ENCODE results near the gene SLC25A34.

Gene SLC25A34

DNA sequence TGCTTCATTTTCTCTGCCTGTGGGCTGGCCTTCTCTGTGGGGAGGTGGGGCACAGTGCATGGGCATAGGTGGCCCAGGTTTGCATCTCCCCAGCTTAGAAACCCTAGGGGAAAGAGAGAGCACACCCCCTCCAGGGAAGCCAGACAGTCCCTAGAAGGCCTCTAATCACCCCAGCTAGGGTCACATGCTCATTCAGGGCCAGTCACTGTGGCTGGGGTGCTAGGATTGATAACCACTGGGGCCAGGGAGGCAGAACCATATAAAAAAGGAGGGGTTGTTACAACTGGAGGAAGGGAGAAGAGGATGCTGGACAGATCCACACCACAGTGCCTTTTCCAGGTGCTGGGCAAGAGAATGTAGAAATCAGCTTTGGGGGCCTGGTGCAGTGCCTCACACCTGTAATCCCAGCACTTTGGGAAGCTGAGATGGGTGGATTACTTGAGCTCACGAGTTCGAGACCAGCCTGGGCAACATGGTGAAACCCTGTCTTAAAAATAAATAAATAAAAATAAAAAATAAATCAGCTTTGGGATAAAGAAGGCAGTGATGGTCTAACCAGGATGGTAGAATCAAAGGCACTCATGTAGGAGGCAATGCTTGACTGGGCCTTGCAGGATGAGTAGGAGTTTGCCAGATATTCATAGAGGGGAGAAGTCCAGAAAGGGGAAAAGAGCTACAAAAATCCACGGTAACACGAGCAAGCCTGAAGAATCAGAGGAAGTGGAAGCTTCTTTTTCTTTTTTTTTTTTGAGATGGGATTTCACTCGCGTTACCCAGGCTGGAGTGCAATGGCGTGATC is 42.0 kb downstream of the SLC25A34 start:
- DNase-seq: no peak

DNA sequence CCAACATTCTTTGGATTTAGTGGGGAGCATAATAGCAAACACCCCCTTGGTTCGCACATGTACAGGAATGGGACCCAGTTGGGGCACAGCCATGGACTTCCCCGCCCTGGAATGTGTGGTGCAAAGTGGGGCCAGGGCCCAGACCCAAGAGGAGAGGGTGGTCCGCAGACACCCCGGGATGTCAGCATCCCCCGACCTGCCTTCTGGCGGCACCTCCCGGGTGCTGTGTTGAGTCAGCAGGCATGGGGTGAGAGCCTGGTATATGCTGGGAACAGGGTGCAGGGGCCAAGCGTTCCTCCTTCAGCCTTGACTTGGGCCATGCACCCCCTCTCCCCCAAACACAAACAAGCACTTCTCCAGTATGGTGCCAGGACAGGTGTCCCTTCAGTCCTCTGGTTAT is 49.6 kb downstream of the SLC25A34 start:
- no peak for DNase-seq

DNA sequence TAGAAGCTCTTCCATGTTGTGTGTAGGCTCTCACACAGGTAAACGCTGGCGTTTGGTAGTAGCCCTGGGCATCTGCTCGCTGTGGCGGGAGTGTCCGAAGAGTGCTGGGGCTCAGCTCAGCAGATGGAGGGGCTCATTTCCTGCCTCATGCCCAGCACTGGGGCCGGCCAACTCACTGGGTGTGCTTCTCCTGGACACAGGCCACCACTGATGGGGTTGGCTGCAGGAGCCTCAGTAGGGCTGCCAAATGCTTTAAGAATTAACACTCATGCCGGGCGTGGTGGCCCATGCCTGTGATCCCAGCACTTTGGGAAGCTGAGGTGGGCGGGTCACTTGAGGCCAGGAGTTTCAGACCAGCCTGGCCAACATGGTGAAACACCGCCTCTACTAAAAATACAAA is 50.5 kb downstream of the SLC25A34 start:
- no peak for DNase-seq

DNA sequence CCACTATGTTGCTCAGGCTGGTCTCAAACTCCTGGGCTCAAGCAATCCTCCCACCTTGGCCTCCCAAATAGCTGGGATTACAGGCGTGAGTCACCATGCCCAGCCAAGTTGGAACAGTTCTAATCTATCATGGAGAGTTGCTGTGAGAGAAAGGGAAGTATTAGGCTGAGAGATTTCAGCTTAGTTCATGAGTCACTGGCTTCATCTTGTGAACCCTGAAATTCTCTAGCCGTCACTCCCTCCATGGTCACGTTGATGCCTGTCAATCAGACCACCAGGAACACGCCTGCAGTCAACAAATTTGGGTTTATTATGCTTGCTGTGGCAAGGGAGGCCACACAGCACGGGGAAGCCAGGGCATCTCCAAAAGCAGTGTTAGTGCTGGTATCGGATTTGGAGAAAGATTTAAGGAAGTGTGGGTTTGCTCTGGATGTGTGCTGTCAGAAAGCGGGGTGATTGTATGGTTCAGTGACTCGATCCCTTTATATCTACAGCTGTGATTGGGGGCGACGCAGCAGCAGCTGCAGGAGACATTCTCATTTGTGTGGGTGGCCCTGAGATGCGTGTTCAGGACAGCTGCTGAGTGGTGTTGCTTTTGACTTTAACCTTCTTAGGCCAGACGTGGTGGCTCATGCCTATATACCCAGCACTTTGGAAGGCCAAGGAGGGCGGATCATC is 52.7 kb downstream of the SLC25A34 start:
- no peak for DNase-seq

Measured in stimulated activated CD4-positive, alpha-beta T cell treated with anti-CD3 and anti-CD28 coated beads, Interleukin-4, amount 100 ng/mL, for 24 hours (primary cell).